Ovary (tissue), 9 donors: Measurements from ENCODE around the gene ACSS2. TPM values are rescaled to one million over a fixed set of nuclear protein-coding genes. Genes with fewer than 3 reads are reported as not detected.

Source experiments
- DNase-seq, 5 donors: peaks; one replicate each; pipeline ENCODE4 v3.0.0-alpha.2; 2019 to 2020
- H3K27ac ChIP-seq, 2 donors: fragments of 200-600 bp; one replicate each; pipeline versions ENCODE4 v1.5.1 to v1.8.0; 2019 to 2022
- H3K27me3 ChIP-seq: fragments of 200-600 bp; one replicate; pipeline ENCODE4 v1.8.0; 2022
- H3K36me3 ChIP-seq: fragments of 200-600 bp; sonication (generic); one replicate; pipeline ENCODE4 v1.5.1; 2019
- H3K4me1 ChIP-seq: one replicate; pipeline ENCODE4 v1.8.1; 2013; ENCODE audit warnings: mild to moderate bottlenecking, moderate library complexity; ENCODE audit not compliant: insufficient read depth
- H3K4me3 ChIP-seq: fragments of 200-600 bp; sonication (generic); one replicate; pipeline ENCODE4 v1.5.1; 2017
- H3K9me3 ChIP-seq, 2 donors: fragments of 200-600 bp in 1 of 2; sonication (generic) in 1 of 2; one replicate each; pipeline versions ENCODE4 v1.5.1 to v1.8.1; 2013 to 2019; ENCODE audit warnings: mild to moderate bottlenecking in 1 of 2, moderate library complexity in 1 of 2
- EP300 ChIP-seq: sonication (generic); formaldehyde crosslinking; IDR thresholded peaks from one replicate; pipeline ENCODE4 v1.6.1; 2017; ENCODE audit warnings: antibody characterized with exemption
- POLR2A ChIP-seq: fragments of 450-650 bp; IDR thresholded peaks from one replicate; pipeline ENCODE4 v1.6.1; 2017; ENCODE audit warnings: antibody characterized with exemption, mild to moderate bottlenecking, moderate library complexity
- WGBS, 3 donors: extraction: QIAGEN DNeasy Blood & Tissue Kit in 1 of 3; methylation state at CpG; one replicate each; pipeline versions ENCODE4 v1.1.5 to v1.1.7; 2013 to 2017; 5-methylcytosine and 5-hydroxymethylcytosine counted together
- intact Hi-C, 4 donors: fragments of 100-400 bp; cut with DNase I; formaldehyde crosslinking; loops; one replicate each; pipeline versions ENCODE4 v1.11.0 to v1.15.1; 2022 to 2023
- polyA plus RNA-seq, 2 donors: library from polyadenylated mRNA; stranded (reverse); fragments of 200-250 nt in 1 of 2; fragments of 350-450 nt in 1 of 2; fragmentation: Illumina TruSeq in 1 of 2; extraction: RNeasy Lipid Tissue Mini Kit (QIAGEN cat#74804) in 1 of 2; gene quantifications; one replicate each; pipeline ENCODE4 v1.2.3, GENCODE V29; 2013 to 2014
- total RNA-seq, 7 donors: library from RNA; depleted of rRNA in 2 of 7; stranded (reverse); fragments of >200 nt in 2 of 7; fragmentation: NEBNext Ultra II Directional in 3 of 7; extraction: Animal tissue kit (Norgen Biotek cat#: 25700) in 3 of 7; gene quantifications; one replicate each; pipeline versions ENCODE4 v1.1.0 to v1.2.4, GENCODE V29; 2016 to 2023
- TF ChIP-seq, protein P1 (sequence below), 3 donors: fragments of 450-650 bp in 2 of 3; fragments of 200-600 bp in 1 of 3; IDR thresholded peaks; one replicate each; pipeline versions ENCODE4 v1.5.1 to v1.8.0; 2016 to 2022; ENCODE audit warnings: antibody characterized with exemption in 3 of 3, mild to moderate bottlenecking in 1 of 3
- donor health status: DM: no; HTN: no; CAD: no; lungs with moderate emphysema.
- donor health status: DM: no; HTN: no; CAD: no.
- donor health status: Bipolar disorder and iron deficiency.
- donor health status: DM: yes; HTN: yes; CAD: no.
- donor health status: DM: no; HTN: no; CAD: no.
- donor health status: DM: yes; HTN: yes; CAD: no.

ACSS2 gene
- total and polyA plus RNA-seq, 9 donors: 25.3 to 59.7 (median 39.1) TPM

DNA sequence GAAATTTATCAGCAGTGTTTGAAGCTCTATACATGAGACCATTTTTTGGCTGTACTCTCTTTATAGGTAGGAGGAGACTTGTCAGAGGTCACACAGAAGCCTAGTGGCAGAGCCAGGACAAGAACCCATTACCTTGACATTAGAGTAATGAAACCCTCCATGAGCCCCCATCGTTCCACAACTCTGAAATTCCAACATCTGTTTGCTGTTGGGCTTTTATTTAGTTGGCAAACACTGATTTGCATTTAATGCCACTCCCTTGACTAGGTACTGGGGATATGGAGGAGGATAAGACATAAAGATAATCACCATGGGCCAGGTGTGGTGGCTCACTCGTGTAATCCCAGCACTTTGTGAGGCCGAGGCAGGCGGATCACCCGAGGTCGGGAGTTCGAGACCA lies 77.5 kb downstream of the ACSS2 start:
- WGBS, 3 donors: 87 to 93% (median 89%) methylated on average over 7 of the region's 7 CpGs
- intact Hi-C loops: loop anchor here in 1 of 4 donors (2.0 kb wide), 1 partner anchor 79 kb away; no protein-coding TSS in a partner anchor

DNA sequence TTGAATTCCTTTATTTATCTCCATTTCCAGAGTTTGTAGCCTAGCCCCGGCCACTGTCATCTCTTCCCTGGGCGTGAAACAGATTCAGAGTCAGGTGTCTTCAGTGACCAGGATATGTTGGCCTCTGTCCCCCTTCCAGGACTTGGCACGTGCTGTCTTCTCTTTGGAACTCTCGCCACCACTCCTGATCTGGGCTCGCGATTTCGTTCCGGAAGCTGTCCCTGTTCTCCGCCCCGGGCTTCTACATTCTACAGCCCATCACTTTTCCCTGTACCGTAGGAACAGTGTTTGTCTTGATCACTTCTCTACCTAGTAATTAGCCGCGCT lies 78.5 kb downstream of the ACSS2 start:
- H3K27me3 ChIP-seq: no peaks in the 10 kb centered on the region
- H3K9me3 ChIP-seq: no peaks in the 10 kb centered on the region
- no peaks in the 10 kb centered on the region for H3K36me3 ChIP-seq
- TF ChIP-seq EP300: no peak
- no peak for TF ChIP-seq POLR2A
- TF ChIP-seq, protein P1, sequence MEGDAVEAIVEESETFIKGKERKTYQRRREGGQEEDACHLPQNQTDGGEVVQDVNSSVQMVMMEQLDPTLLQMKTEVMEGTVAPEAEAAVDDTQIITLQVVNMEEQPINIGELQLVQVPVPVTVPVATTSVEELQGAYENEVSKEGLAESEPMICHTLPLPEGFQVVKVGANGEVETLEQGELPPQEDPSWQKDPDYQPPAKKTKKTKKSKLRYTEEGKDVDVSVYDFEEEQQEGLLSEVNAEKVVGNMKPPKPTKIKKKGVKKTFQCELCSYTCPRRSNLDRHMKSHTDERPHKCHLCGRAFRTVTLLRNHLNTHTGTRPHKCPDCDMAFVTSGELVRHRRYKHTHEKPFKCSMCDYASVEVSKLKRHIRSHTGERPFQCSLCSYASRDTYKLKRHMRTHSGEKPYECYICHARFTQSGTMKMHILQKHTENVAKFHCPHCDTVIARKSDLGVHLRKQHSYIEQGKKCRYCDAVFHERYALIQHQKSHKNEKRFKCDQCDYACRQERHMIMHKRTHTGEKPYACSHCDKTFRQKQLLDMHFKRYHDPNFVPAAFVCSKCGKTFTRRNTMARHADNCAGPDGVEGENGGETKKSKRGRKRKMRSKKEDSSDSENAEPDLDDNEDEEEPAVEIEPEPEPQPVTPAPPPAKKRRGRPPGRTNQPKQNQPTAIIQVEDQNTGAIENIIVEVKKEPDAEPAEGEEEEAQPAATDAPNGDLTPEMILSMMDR (IDR thresholded peaks at IDR 0.05): no peak
- peak overlapping the region in 1 of 2 donors; percentile 86 for H3K27ac ChIP-seq
- 10 to 15% (median 12%) methylated on average over 13 of the region's 13 CpGs for WGBS, 3 donors
- DNase-seq: no peak
- peak overlapping the region; percentile 79 for H3K4me3 ChIP-seq
- intact Hi-C loops: loop anchor here (2.0 to 5.0 kb wide), 2 partner anchors 80 to 83 kb away; partner anchors contain the start of gene GGT7 (in 3 of the 4)
- no peaks in the 10 kb centered on the region for H3K4me1 ChIP-seq

More for the DNA sequence above, 77.5 kb downstream of the ACSS2 start:
- Histone ChIP-seq H3K4me3 (no peak overlapping the region), H3K9me3 (no peaks in the 10 kb centered on the region), H3K27me3 (no peaks in the 10 kb centered on the region), H3K36me3 (no peaks in the 10 kb centered on the region), H3K27ac (no peak overlapping the region), H3K4me1 (no peaks in the 10 kb centered on the region)
- no peak for DNase-seq
- TF ChIP-seq POLR2A: no peak
- TF ChIP-seq EP300: no peak
- TF ChIP-seq, protein P1 (IDR thresholded peaks at IDR 0.05): no peak

DNA sequence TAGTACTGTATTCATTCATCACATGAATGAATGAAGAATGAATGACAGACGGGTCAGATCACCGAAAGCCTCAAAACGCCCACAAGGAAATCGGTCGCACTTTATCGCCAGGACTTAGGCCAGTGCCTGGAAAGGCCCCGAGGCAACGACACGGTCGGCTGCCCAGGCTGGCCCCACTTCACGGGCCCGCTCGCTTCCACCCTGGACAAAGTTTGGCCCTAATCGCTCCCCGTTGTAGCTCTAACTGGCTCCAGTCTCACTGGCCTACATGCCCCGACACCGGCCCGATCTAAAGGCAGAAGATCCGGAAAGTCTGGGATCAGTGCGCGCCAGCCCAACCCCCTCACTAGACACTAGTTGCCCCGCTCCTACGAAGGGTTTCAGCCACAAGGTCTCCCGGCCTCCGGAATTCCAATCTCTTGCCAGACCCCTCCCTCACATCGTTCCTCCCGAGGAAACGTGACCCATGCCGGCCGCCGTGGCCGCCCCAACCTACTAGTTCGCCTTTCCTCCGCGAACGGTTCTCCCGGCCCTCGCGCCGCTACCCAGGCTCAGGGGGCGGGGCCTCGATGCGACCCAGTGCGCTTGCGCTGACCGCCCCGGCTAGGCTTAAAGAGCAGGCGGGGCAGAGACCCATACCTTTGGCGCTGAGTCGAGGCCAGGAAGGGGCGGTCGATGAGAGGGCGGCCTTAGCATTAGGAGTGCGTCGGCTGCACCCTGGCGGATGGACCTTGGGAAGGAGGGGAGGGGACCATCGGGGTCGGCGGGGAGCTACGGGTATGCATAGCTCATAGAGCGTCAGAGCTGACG lies 79.0 kb downstream of the ACSS2 start, which contains the start of the genes GSS and MYH7B:
Gene GSS, minus strand, starts transcription at position 576 of the 810 bp plus-strand sequence. CDS start 3,954 bp downstream, outside the sequence.
Gene MYH7B, plus strand, starts transcription at position 638 of the 810 bp plus-strand sequence. CDS start 22,138 bp downstream, outside the sequence.
- peak; percentile 64 for TF ChIP-seq POLR2A
- no peak for TF ChIP-seq EP300
- TF ChIP-seq, protein P1 (IDR thresholded peaks at IDR 0.05): peak in 2 of 3 donors; percentile 61 to 71
- DNase-seq: peak; percentile 97 to 99 (median 99)
- H3K27ac ChIP-seq: peak within 1 kb of the TSS; percentile 59 to 86
- no peaks in the 10 kb centered on the region for H3K27me3 ChIP-seq
- no peaks in the 10 kb centered on the region for H3K9me3 ChIP-seq
- H3K36me3 ChIP-seq: no peaks in the 10 kb centered on the region
- no peaks in the 10 kb centered on the region for H3K4me1 ChIP-seq
- intact Hi-C loops: loop anchor here (2.0 to 5.0 kb wide), 2 partner anchors 81 to 83 kb away; partner anchors contain the start of gene GGT7 (in 3 of the 4)
- WGBS, 3 donors: 0 to 1% (median 1%) methylated on average over 54 to 62 of the region's 62 CpGs
- peak within 1 kb of the TSS; percentile 79 for H3K4me3 ChIP-seq

DNA sequence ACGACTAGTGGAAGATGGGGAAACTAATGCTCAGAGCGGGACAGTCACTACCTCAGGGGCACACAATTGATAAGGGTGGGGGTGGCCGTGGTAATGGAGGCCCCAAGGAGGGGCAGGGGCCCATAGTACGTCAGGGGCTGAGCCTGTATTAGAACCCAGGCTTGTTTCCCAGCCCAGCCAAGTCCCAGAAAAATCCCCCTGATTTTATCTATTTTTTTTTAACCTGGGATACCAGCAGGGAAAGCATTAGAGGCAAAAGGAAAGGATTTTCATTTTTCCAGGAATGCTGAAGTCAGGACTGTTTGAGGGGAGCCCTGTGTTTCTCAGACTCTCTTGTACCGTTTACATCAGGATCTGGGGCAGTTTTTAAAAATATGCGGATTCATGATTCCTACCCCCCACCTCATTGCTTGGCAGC lies 79.6 kb downstream of the ACSS2 start:
- Histone ChIP-seq H3K4me1 (no peaks in the 10 kb centered on the region), H3K27ac (peak overlapping the region; percentile 59 to 86), H3K9me3 (no peaks in the 10 kb centered on the region), H3K36me3 (no peaks in the 10 kb centered on the region), H3K27me3 (no peaks in the 10 kb centered on the region), H3K4me3 (peak overlapping the region; percentile 79)
- WGBS, 3 donors: 4 to 7% (median 5%) methylated on average over 6 of the region's 6 CpGs
- intact Hi-C loops: loop anchor here in 3 of 4 donors (5.0 kb wide), 1 partner anchor 84 kb away; the partner anchor contains the start of gene GGT7 (in 3 of the 3)
- TF ChIP-seq, protein P1 (IDR thresholded peaks at IDR 0.05): no peak
- no peak for TF ChIP-seq EP300
- DNase-seq: no peak
